Liver (tissue), 3 donors: ENCODE results near the gene ITCH.

ENCODE experiments used
- ATF3 ChIP-seq: IDR thresholded peaks from 2 replicates; pipeline ENCODE4 v1.6.1; 2016; ENCODE audit warnings: antibody characterized with exemption
- CTCF ChIP-seq: fragments of 150-350 bp; IDR thresholded peaks from 2 replicates; pipeline ENCODE4 v1.5.1; 2017; ENCODE audit warnings: improper control_type of control experiment, low read depth, low read length; ENCODE audit not compliant: missing input control
- JUND ChIP-seq, 2 donors: IDR thresholded peaks; 2 replicates each; pipeline ENCODE4 v1.6.1; 2016; ENCODE audit warnings: antibody characterized with exemption in 2 of 2
- MAX ChIP-seq: IDR thresholded peaks from 2 replicates; pipeline ENCODE4 v1.6.1; 2016; ENCODE audit warnings: antibody characterized with exemption
- RAD21 ChIP-seq, 2 donors: IDR thresholded peaks; 2 replicates each; pipeline ENCODE4 v1.6.1; 2016; ENCODE audit warnings: antibody characterized with exemption in 2 of 2, mild to moderate bottlenecking in 2 of 2
- REST ChIP-seq: IDR thresholded peaks from 2 replicates; pipeline ENCODE4 v1.6.1; 2016; ENCODE audit warnings: antibody characterized with exemption, mild to moderate bottlenecking
- TAF1 ChIP-seq: conservative IDR thresholded peaks from 2 replicates; pipeline ENCODE4 v1.6.1; 2016; ENCODE audit warnings: antibody characterized with exemption, mild to moderate bottlenecking
- donor health status: healthy.
- donor health status: healthy.

- no peak for TF ChIP-seq CTCF
- TF ChIP-seq JUND (IDR thresholded peaks at IDR 0.05) = no peak
- TF ChIP-seq REST = no peak
- TF ChIP-seq RAD21 (IDR thresholded peaks at IDR 0.05) = no peak
- no peak for TF ChIP-seq MAX
- TF ChIP-seq TAF1 = no peak
- no peak for TF ChIP-seq ATF3
Observed at GRCh38 chr20:34332262-34332920, 30.7 kb upstream of the ITCH start.
